Measurements from ENCODE around the gene FMO1. TPM values are rescaled to one million over a fixed set of nuclear protein-coding genes. Genes with fewer than 3 reads are reported as not detected.

Gene FMO1
- total RNA-seq, 2 experiments from 2014 or later: 0.34 to 0.38 TPM

DNA sequence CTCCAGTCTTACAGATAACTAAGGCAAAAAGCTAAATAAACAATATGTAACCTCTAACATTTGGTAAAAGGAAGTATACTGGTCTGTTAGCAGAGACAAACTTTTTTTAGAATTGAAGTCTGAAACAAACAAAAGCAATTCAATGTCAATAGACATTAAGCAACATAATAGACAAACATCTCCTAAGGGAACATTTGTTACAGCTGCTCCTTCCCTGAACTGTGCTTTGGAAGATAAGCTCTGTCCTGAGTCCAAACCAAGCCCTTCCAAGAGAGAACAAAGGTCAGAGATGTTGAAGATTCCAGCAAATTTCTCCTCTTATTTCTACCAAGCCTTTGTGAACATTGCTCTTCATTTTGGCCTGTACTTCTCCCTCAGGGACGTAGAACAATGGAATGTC, 37.9 kb upstream of the FMO1 start:
- no peak for DNase-seq (ENCODE audit: low spot score)

DNA sequence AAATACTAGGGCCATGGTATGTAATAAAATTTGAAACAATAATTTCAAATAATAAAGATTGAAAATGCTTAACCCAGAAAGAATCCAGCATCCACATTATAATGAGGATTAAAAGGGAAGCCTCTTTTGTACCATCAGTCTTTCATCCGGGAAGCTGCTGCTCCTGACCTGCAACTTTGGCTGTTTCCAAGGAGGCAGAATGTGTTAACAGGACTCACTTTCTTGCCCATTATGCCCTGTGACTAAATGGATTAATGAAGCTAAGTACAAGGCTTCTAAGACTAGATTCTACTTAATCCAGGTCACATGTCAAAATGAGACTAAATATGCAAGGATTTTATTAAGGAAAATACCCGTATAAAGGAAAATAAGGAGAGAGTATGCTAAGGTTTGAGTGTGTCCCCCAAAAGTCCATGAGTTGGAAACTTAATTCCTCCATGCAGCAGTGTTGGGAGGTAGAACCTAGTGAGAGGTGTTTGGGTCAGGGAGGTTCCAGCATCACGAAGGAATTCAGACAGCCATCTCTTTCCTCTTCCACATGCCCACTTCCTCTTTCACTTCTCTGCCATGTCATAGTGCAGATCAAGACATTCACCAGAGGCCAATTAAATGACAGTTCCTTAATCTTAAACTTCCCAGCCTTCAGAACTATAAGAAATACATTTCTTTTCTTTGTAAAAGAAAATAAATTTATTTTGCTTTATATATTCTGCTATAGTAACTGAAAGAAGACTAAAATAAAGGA, 35.5 kb upstream of the FMO1 start:
- intact Hi-C loops (cut with micrococcal nuclease; ENCODE audit: unreplicated experiment): no loop called here
- no peak overlapping the region for H3K4me2 ChIP-seq (ENCODE audit: low read length)
- H3K79me2 ChIP-seq (ENCODE audit: insufficient read depth, low read depth, low read length): no peaks in the 10 kb centered on the region
- H2AFZ ChIP-seq (ENCODE audit: low read length): no peak overlapping the region
- H3K9me2 ChIP-seq (ENCODE audit: insufficient read depth, low read length): no peaks in the 10 kb centered on the region
- no peaks in the 10 kb centered on the region for H4K20me1 ChIP-seq (ENCODE audit: insufficient read depth, low read length)
- peaks cover 8% of the 10 kb centered on the region for H3K4me1 ChIP-seq (ENCODE audit: insufficient read depth, low read length, poor library complexity, severe bottlenecking)
- no peak for TF ChIP-seq EZH2phosphoT487 (IDR thresholded peaks at IDR 0.05; ENCODE audit: borderline replicate concordance, low read depth, low read length)
- TF ChIP-seq, protein P1, sequence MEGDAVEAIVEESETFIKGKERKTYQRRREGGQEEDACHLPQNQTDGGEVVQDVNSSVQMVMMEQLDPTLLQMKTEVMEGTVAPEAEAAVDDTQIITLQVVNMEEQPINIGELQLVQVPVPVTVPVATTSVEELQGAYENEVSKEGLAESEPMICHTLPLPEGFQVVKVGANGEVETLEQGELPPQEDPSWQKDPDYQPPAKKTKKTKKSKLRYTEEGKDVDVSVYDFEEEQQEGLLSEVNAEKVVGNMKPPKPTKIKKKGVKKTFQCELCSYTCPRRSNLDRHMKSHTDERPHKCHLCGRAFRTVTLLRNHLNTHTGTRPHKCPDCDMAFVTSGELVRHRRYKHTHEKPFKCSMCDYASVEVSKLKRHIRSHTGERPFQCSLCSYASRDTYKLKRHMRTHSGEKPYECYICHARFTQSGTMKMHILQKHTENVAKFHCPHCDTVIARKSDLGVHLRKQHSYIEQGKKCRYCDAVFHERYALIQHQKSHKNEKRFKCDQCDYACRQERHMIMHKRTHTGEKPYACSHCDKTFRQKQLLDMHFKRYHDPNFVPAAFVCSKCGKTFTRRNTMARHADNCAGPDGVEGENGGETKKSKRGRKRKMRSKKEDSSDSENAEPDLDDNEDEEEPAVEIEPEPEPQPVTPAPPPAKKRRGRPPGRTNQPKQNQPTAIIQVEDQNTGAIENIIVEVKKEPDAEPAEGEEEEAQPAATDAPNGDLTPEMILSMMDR (conservative IDR thresholded peaks at IDR 0.05; ENCODE audit: low read length): no peak
- no TSS peak for BruUV-seq (replicated peaks)
- no peak overlapping the region for H3K27ac ChIP-seq (ENCODE audit: low read depth, low read length, poor library complexity, severe bottlenecking)
- CTCF ChIA-PET (ENCODE audit: unreplicated experiment): no interaction called here
- peak; percentile 20 for DNase-seq (ENCODE audit: low spot score)
- no peaks in the 10 kb centered on the region for H3K9me3 ChIP-seq (ENCODE audit: low read length)
- H3K36me3 ChIP-seq (ENCODE audit: insufficient read depth, low read length): no peaks in the 10 kb centered on the region
- POLR2A ChIA-PET: interaction anchor here (0.6 to 1.6 kb wide), 3 partner anchors 14 to 1065 kb away, joined by 3 to 9 read pairs (median 6); no protein-coding TSS in a partner anchor
- H3K4me3 ChIP-seq (ENCODE audit: low read depth, low read length, poor library complexity, severe bottlenecking): no peak overlapping the region

More for the DNA sequence above, 37.9 kb upstream of the FMO1 start:
- no peaks in the 10 kb centered on the region for H3K79me2 ChIP-seq (ENCODE audit: insufficient read depth, low read depth, low read length)
- no peak overlapping the region for H2AFZ ChIP-seq (ENCODE audit: low read length)
- H3K4me2 ChIP-seq (ENCODE audit: low read length): no peak overlapping the region
- H3K9me3 ChIP-seq (ENCODE audit: low read length): no peaks in the 10 kb centered on the region
- BruUV-seq (replicated peaks): no TSS peak
- intact Hi-C loops (cut with micrococcal nuclease; ENCODE audit: unreplicated experiment): no loop called here
- H3K9me2 ChIP-seq (ENCODE audit: insufficient read depth, low read length): no peaks in the 10 kb centered on the region
- ChIA-PET CTCF (ENCODE audit: unreplicated experiment) (no interaction called here), POLR2A (interaction anchor here (1.0 to 1.3 kb wide), 2 partner anchors 13 to 1211 kb away, joined by 3 to 4 read pairs; no protein-coding TSS in a partner anchor)
- H3K36me3 ChIP-seq (ENCODE audit: insufficient read depth, low read length): no peaks in the 10 kb centered on the region
- H3K4me3 ChIP-seq (ENCODE audit: low read depth, low read length, poor library complexity, severe bottlenecking): no peak overlapping the region
- H4K20me1 ChIP-seq (ENCODE audit: insufficient read depth, low read length): no peaks in the 10 kb centered on the region
- peaks cover 8% of the 10 kb centered on the region for H3K4me1 ChIP-seq (ENCODE audit: insufficient read depth, low read length, poor library complexity, severe bottlenecking)
- TF ChIP-seq, protein P1 (conservative IDR thresholded peaks at IDR 0.05; ENCODE audit: low read length): no peak
- no peak for TF ChIP-seq EZH2phosphoT487 (IDR thresholded peaks at IDR 0.05; ENCODE audit: borderline replicate concordance, low read depth, low read length)
- H3K27ac ChIP-seq (ENCODE audit: low read depth, low read length, poor library complexity, severe bottlenecking): no peak overlapping the region
